GM12801 (cell line): Measurements from ENCODE around the gene KIF26B.

Experiments used
- TF ChIP-seq, protein P1 (sequence below): IDR thresholded peaks from one replicate; pipeline ENCODE4 v1.5.1; 2011; ENCODE audit warnings: control low read depth; ENCODE audit not compliant: insufficient read length; ENCODE audit errors: extremely low read depth

KIF26B gene

DNA sequence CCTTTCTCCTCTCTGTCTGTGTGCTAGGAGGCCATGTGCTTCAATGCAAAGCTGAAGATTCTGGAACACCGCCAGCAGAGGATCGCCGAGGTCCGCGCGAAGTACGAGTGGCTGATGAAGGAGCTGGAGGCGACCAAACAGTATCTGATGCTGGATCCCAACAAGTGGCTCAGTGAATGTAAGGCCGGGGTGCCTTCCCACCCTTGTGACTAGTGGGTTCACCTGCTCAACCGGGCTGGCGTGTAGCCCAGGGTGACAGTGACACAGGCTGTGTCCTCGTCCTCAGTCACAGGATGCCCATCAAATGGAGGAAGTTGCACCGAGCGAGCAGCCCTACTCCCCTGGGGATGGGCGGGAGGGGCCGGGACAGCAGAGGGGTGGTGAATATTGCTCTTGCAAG is 544.1 kb downstream of the KIF26B start:
- TF ChIP-seq, protein P1, sequence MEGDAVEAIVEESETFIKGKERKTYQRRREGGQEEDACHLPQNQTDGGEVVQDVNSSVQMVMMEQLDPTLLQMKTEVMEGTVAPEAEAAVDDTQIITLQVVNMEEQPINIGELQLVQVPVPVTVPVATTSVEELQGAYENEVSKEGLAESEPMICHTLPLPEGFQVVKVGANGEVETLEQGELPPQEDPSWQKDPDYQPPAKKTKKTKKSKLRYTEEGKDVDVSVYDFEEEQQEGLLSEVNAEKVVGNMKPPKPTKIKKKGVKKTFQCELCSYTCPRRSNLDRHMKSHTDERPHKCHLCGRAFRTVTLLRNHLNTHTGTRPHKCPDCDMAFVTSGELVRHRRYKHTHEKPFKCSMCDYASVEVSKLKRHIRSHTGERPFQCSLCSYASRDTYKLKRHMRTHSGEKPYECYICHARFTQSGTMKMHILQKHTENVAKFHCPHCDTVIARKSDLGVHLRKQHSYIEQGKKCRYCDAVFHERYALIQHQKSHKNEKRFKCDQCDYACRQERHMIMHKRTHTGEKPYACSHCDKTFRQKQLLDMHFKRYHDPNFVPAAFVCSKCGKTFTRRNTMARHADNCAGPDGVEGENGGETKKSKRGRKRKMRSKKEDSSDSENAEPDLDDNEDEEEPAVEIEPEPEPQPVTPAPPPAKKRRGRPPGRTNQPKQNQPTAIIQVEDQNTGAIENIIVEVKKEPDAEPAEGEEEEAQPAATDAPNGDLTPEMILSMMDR, result no peak

DNA sequence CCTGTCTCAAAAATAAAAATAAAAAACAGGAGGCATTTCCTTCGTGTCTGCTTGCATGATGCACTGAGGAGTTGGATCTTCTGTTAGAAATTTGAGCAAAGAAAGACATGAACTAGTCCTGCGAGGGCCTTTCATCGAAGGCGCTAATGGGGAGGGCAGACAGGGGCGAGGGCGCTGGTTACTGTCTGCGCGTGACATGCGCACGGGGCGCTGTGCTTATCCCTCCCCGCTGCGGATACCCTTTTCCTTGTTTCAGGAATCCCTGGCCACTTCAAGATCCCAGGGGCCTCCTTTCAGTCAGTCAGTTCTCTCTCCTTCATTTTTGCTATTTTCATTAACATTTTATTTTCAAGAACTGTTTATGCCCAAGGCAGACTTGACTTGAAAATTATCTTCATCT is 545.8 kb downstream of the KIF26B start:
- TF ChIP-seq, protein P1, result no peak

DNA sequence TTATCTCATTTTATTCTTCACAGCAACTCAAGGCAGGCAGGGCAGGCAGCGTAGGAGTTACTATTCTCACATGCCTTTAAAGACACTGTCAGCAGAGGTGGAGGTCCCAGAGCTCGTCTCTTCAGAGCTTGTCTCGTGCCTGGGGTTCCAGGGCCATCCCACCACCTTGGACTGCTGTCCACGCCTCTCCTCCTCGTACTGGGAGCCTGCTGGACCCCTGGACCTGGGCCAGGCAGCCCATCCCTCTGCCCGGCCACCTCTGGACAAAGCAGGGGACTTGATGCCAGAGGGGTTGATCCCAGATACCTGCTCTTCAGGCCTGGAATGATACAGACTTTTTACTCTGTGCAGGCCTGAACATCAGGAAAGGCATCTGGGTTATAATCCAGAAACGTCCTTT is 546.8 kb downstream of the KIF26B start:
- TF ChIP-seq, protein P1, result no peak

DNA sequence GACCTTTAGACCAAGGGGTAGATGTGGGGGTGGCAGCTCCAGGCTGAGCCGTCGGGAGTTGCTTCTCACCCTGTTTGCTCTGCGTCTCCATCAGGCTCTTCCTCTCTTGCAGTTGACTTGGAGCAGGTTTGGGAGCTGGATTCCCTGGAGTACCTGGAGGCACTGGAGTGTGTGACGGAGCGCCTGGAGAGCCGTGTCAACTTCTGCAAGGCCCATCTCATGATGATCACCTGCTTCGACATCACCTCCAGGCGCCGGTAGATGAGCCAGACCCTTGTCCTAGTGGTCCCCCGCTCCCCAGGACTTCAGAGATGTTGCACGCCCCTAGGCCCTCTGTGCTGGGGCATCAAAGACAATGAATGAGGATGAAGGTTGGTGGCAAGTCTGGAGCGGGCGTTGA is 547.6 kb downstream of the KIF26B start:
- TF ChIP-seq, protein P1, result no peak

DNA sequence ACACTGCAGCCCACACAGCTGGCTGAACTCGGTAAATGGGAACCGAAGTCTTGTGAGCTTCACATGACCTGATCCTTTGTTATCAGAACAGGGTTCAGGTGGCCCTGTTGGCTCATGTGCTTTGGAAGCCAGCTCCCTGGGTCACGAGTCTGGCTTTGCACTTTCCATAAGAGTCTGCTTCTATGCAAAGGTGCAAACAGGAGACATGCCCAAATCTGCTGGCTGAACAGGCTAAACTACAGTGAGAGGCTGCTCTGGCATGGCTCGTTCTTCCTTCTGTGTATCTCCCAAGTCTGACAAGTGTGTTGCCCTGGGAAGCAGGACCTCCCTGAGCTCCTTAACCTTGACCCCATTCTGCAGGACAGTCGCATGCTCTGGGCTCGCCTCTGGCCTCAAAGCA is 549.6 kb downstream of the KIF26B start:
- TF ChIP-seq, protein P1, result no peak

DNA sequence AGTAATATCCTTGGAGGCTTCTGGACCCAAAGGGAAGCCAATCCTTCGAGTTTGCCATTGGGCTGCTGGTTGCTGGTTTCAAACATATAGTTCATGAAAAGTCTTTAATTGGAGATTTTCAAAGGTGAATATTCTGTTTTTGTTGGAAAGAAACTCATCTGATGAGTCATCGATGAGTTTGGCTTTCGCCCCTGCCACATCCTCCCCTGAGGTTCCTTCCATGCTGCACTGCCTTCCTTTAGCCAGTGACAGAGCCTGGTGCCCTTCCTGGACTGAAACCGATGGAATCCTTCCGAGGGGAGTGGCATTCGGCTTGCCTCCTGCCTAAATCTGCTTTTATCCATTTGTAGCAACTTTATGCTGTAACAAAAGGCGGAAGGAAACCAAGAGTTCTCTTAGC is 550.0 kb downstream of the KIF26B start:
- TF ChIP-seq, protein P1, result no peak

DNA sequence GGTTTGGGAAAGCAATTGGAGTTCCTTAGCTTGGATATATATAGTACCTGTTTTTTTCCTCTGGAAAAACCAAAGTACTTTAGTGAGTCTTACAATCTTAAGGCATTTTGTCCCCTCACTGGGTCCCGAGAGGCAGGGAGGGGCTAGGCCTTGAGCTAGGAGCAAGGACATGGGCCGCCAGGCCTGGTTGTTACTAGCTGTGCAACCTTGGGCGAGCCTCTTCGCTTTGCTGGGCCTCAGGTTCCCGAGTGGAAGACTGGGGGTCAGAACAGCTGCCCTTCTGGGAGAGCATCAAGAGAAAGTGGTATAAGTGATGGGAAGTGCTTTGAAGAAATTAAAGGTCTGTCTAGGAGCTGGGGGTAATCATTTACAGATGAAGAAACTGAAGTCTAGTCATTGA is 553.2 kb downstream of the KIF26B start:
- TF ChIP-seq, protein P1, result no peak
